IPS-NIHi11 (cell line): ENCODE results near the gene TEAD3.
"Not testable (repeated sequence)": the region's sequence is repeated elsewhere in the genome, so short reads cannot be mapped to it uniquely, and the experiment has no call there.

Source experiments
- DNase-seq: peaks from one replicate; pipeline ENCODE4 v3.0.0; 2012; ENCODE audit warnings: mixed read lengths, low spot score

TEAD3 gene

GRCh38 chr6:35451354-35452182 is 45.3 kb downstream of the TEAD3 start:
- DNase-seq = no peak

- peak; percentile 96 for DNase-seq
Measured at GRCh38 chr6:35449287-35449881, 47.5 kb downstream of the TEAD3 start.

- DNase-seq = no peak
Measured at GRCh38 chr6:35448191-35448590, 48.7 kb downstream of the TEAD3 start.

- no peak for DNase-seq
Measured at GRCh38 chr6:35445691-35446090, 51.2 kb downstream of the TEAD3 start.

DNA sequence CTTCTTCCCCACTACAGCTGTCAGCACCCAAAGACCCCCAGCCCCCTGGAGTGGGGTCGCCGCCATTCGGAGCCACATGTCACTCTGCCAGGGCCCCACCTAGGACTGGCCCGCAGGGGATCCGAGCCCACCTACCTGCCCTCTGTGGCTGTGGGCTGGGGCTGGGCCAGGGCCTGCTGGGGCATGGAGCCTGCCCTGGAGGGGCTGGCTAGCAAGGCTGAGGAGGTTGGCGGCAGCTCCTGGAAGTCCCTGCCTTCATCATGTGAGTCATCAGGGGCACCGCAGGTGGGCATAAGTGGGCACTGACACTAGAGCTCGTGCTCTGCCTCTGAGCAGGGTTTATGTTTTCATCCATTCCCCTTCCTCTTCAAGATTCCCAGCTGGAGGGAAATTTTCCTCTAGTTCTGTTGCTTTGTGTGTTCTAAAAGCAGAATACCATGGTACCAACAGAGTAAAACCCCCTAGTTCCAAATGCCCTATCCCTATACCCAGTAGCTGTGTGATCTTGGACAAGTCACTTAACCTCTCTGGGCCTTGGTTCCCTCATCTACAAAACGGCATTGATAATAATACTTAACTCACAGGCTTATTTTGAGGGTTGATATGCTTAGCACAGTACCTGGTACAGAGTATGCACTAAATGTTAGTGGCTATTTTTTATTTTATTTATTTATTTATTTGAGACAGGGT is 53.4 kb downstream of the TEAD3 start:
- DNase-seq = no peak

DNA sequence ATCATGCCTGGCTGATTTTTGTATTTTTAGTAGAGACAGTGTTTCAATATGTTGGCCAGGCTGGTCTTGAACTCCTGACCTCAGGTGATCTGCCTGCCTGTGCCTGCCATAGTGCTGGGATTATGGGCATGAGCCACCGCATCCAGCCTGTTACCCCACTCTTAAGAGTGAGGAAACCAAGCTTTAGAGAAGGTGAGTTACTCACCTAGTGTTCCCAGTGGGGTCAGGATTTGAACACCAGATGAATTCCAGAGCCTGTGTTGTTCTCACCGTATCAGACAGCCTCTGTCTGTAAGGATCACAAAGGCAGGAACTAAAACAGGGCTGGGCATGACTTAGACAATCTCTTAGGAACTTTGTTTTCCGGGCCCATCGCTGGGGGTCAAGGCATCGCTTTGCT is 54.2 kb downstream of the TEAD3 start:
- DNase-seq = no peak

DNA sequence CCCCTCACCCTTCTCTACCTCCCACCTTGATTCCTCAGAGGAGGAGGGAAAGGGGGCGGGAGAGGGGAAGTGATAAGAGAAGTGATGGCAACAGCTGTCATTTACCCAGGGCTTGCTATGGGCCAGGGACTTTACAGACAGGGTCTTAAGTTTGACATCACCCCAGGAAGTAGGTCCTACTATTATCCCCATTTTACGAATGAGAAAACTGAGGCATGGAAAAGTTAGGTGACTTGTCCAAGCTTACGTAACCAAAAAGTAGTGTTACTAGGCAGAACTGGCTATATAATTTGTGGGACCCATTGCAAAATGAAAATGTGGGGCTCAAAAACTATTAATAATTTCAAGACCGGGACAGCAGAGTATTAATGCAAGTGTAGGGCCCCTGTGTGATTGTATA is 55.2 kb downstream of the TEAD3 start:
- DNase-seq = no peak

- DNase-seq = no peak
Measured at GRCh38 chr6:35441205-35441604, 55.7 kb downstream of the TEAD3 start.

- DNase-seq = peak; percentile 64
Measured at GRCh38 chr6:35439308-35439707, 57.6 kb downstream of the TEAD3 start.

- DNase-seq = not testable (repeated sequence)
Measured at GRCh38 chr6:35438378-35439065, 58.4 kb downstream of the TEAD3 start.

DNA sequence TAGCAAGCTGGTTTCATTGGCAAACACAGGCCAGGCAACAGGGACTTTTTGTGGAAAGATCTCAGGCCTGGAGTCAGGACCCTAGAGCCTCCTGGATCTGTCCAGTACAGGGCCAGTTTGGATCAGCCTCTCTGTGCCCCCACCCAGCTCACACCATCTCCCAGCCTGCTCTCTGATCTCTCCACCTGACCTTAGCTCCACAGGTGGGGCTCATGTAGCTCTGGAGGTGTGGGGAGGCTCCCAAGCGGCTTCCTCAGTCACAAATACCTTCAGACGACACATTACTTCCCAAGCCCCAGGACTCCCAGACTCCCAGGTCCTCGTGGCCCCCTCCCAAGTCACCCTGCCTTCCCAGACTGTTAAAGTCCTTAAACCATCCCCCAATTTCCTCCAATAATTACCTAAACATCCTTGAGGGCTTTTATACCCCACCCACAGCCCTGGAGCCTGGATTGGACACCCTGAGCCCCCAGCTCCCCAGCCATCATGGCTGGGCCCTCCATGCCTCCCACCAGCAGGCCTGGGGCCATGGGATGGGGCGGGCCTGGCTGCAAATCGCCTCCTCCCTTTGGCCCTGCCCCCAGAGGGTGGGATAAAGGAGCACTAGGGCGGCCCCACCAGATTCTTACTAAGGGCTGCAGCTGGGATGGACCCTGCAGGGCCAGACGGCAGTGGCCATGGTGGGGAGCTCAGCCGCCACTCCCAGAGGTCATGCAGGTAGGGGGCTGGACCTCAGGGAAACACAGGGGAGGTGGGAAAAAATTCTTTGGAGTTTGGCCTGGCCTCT is 60.6 kb downstream of the TEAD3 start:
- no peak for DNase-seq

- no peak for DNase-seq
Measured at GRCh38 chr6:35435074-35435837, 61.6 kb downstream of the TEAD3 start.

DNA sequence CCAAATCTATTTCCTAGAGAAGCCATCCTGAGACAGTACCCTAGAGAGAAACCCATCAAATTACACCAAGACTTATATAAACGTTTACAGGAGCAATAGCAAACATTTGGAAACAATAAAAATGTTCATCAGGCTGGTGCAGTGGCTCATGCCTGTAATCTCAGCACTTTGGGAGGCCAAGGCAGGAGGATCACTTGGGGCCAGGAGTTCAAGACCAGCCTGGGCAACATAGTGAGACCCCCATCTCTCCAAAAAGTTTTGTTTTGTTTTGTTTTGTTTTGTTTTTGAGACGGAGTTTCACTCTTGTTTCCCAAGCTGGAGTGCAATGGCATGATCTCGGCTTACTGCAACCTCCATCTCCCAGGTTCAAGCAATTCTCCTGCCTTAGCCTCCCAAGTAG is 64.2 kb downstream of the TEAD3 start:
- DNase-seq = not testable (repeated sequence)

GRCh38 chr6:35432291-35432690 is 64.6 kb downstream of the TEAD3 start:
- no peak for DNase-seq

GRCh38 chr6:35429463-35429862 is 67.4 kb downstream of the TEAD3 start:
- no peak for DNase-seq

DNA sequence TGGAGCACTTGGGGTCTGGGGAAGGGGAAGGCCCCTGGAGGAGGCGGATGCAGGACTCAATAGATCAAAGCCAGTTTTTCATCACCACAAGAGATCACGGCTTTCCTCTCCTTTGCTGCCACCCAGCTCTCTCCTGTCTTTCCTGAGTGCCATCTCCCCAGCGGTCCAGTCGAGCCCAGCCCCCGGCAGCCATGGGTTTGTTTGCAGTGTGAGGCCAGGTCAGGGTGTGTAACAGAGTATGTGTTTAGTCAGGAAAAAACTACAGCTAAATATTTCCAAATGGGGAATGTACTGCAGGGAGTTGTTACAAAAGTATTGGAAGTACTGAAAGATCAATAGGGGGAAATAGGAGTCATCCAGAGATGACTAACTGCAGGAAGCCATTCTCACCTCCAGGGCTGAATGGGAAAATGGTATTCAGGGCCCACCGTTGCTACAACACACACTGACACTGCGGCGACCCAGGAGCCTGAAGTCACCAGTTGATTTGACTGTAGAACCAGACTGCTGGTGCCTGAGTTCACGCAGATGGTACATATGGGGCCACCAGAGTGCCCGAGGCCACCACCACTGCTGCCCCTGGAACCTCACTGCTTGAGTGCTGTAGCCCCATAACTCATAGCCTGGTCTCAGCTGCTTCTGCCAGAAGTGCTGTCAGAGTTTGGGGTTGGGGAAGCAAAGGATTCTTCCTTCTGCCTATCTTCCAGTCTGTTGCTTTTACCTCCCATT is 68.3 kb downstream of the TEAD3 start:
- DNase-seq = no peak

DNA sequence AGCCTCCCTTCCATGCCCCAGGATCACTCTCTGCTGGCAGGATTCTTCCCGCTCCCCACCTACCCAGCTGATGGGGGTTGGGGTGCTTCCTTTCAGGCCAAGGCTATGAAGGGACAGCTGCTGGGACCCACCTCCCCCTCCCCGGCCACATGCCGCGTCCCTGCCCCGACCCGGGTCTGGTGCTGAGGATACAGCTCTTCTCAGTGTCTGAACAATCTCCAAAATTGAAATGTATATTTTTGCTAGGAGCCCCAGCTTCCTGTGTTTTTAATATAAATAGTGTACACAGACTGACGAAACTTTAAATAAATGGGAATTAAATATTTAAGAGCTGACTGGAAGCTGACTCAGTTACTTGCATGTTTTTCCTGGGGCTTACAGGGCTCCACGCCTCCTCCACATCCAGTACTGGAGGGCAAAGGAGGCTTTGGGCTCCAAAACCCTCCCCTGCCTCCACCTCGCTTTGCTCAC is 69.0 kb downstream of the TEAD3 start:
- no peak for DNase-seq

DNA sequence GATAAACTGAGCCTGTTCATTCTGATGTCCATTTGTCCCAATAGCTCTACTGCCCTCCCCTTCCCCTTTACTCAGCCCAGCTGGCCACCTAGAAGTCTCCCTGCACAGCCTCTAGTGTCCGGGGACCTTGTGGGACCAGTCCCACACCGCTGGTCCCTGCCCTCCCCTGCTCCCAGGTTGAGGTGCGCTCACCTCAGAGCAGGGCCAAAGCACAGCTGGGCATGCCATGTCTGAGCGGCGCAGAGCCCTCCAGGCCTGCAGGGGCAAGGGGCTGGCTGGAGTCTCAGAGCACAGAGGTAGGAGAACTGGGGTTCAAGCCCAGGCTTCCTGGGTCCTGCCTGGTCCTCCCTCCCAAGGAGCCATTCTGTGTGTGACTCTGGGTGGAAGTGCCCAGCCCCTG is 69.4 kb downstream of the TEAD3 start:
- no peak for DNase-seq

DNA sequence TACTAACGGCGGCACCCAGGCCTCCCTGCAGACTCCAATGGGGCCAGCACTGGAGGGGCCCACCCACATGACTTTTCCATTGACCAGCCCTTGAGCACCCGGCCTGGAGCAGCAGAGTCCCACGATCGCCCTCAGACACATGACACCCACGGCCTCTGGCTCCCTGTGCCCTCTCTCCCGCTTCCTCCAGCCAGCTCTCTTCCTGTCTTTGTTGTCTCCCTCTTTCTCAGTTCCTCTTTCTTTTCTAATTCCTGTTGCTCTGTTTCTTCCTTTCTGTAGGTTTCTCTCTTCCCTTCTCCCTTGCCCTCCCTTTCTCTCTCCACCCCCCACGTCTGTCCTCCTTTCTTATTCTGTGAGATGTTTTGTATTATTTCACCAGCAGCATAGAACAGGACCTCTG is 70.8 kb downstream of the TEAD3 start:
- DNase-seq = no peak

- no peak for DNase-seq
Measured at GRCh38 chr6:35425284-35425683, 71.6 kb downstream of the TEAD3 start.
